ENCODE data around the gene SH3PXD2A.

SH3PXD2A gene

DNA sequence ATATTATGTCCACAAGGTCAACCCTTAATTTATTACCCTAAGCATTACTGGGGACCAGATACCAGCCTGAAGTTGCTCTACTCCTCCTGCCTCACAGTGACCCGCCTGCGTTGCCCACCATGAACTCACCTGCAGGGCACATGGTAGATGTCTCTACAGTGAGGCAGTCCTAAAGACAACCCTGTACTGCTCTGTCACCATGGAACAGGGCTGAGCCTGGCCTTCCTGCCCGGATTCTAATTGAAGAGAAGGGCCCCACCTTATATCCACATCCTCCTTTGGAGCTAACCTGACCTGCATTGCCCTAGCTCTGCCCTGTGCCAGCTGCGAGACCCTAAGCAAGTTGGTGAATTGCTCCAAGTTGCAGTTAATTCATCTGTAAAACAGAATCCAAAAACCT lies 4.1 kb downstream of the SH3PXD2A start:
- TF ChIP-seq SALL2 (tag by site-specific recombination; IDR thresholded peaks at IDR 0.05; ENCODE audit: borderline replicate concordance): no peak
- TF ChIP-seq ZNF23 (tag by site-specific recombination; IDR thresholded peaks at IDR 0.05; ENCODE audit: borderline replicate concordance): no peak
- TF ChIP-seq SCRT1 (tag by site-specific recombination; IDR thresholded peaks at IDR 0.05; ENCODE audit: borderline replicate concordance): no peak
- no peak overlapping the region for H3K27ac ChIP-seq (ENCODE audit: extremely low read depth, low read depth, low read length)
- peaks cover 4% of the 10 kb centered on the region; the same call in 1 of the 2 replicates for H3K4me1 ChIP-seq (ENCODE audit: control insufficient read depth, insufficient read depth, low read length)
- no peak overlapping the region for H3K4me3 ChIP-seq (ENCODE audit: low read depth, low read length)
- CTCF ChIA-PET: interaction anchor here (0.9 to 8.2 kb wide), 3 partner anchors 9 to 140 kb away, joined by 3 to 90 read pairs (median 8); no protein-coding TSS in a partner anchor
- H3K9me3 ChIP-seq (ENCODE audit: control insufficient read depth, insufficient read depth, low read depth, low read length): no peaks in the 10 kb centered on the region
- H3K36me3 ChIP-seq (ENCODE audit: control insufficient read depth in 2 of 2, insufficient read depth in 1 of 2, low read length in 2 of 2): peaks cover 0 to 2% of the 10 kb centered on the region in 2 experiments; a peak in 1 of 3 replicates
- POLR2A ChIA-PET: interaction anchor here (0.9 kb wide), 1 partner anchor 28 kb away, joined by 7 read pairs; no protein-coding TSS in a partner anchor

GRCh38 chr10:103850572-103850895 lies 4.8 kb downstream of the SH3PXD2A start:
- H3K4me3 ChIP-seq (ENCODE audit: low read depth, low read length): no peak overlapping the region
- H3K4me1 ChIP-seq (ENCODE audit: control insufficient read depth, insufficient read depth, low read length): peaks cover 4% of the 10 kb centered on the region; the same call in 1 of the 2 replicates
- peaks cover 0 to 2% of the 10 kb centered on the region in 2 experiments; a peak in 1 of 3 replicates for H3K36me3 ChIP-seq (ENCODE audit: control insufficient read depth in 2 of 2, insufficient read depth in 1 of 2, low read length in 2 of 2)
- H3K27ac ChIP-seq (ENCODE audit: extremely low read depth, low read depth, low read length): no peak overlapping the region
- CTCF ChIA-PET: interaction anchor here (1.9 kb wide), 1 partner anchor 8 kb away, joined by 8 read pairs; no protein-coding TSS in a partner anchor
- H3K9me3 ChIP-seq (ENCODE audit: control insufficient read depth, insufficient read depth, low read depth, low read length): no peaks in the 10 kb centered on the region
- TF ChIP-seq ZFHX2 (tag by site-specific recombination; conservative IDR thresholded peaks at IDR 0.05) (no peak), ZNF24 (tag by site-specific recombination; IDR thresholded peaks at IDR 0.05) (no peak)
- POLR2A ChIA-PET: no interaction called here

DNA sequence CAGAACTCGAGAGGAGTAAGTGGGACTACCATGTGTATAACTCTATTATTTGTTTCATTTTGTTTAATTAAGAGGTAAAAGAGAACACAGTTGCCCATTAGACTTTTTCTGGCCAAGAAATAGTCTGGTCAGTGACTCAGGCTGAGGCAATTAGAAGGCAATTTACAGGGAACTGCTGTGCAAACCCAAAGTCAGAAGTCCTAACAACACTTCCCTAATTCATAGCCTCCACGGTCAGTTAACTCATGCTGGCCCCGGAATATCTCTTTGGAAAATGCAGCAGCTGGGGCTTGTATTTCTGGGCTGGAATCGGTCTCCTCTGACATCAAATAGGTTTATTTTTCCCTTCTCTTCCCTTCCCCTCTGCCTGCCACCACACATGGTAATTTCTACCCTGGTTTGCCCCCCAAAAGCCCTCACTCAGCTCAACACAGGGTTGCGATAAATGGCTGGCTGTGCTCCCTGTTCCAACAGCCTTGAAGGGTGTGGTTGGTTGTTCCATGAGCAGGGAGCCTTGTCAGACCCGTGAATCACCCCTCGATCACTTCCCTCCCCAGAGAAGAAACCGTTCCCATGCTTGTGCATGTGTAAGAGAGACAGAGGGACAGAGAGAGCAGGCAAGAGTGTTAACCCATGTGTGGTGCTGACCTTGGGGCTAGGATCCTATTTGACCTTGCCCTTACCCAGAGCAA lies 5.3 kb downstream of the SH3PXD2A start:
- no peak overlapping the region for H3K27ac ChIP-seq (ENCODE audit: extremely low read depth, low read depth, low read length)
- no peak overlapping the region for H3K4me3 ChIP-seq (ENCODE audit: low read depth, low read length)
- H3K4me1 ChIP-seq (ENCODE audit: control insufficient read depth, insufficient read depth, low read length): peaks cover 4% of the 10 kb centered on the region; the same call in 1 of the 2 replicates
- ChIA-PET POLR2A (no interaction called here), CTCF (interaction anchor here (0.6 to 1.9 kb wide), 2 partner anchors 7 to 442 kb away, joined by 3 to 8 read pairs; no protein-coding TSS in a partner anchor)
- H3K36me3 ChIP-seq (ENCODE audit: control insufficient read depth in 2 of 2, insufficient read depth in 1 of 2, low read length in 2 of 2): peaks cover 0 to 2% of the 10 kb centered on the region in 2 experiments; a peak in 1 of 3 replicates
- H3K9me3 ChIP-seq (ENCODE audit: control insufficient read depth, insufficient read depth, low read depth, low read length): no peaks in the 10 kb centered on the region
- TF ChIP-seq ZNF280D (tag by site-specific recombination; IDR thresholded peaks at IDR 0.05): no peak
- no peak for TF ChIP-seq KLF7 (tag by site-specific recombination; IDR thresholded peaks at IDR 0.05; ENCODE audit: borderline replicate concordance)
- no peak for TF ChIP-seq HOXA7 (CRISPR knock-in tag; IDR thresholded peaks at IDR 0.05; ENCODE audit: borderline replicate concordance)
- TF ChIP-seq ZNF529 (tag by site-specific recombination; IDR thresholded peaks at IDR 0.05; ENCODE audit: insufficient replicate concordance): no peak
- no peak for TF ChIP-seq ZNF324 (tag by site-specific recombination; IDR thresholded peaks at IDR 0.05)
- TF ChIP-seq ZNF10 (tag by site-specific recombination; IDR thresholded peaks at IDR 0.05): no peak
- TF ChIP-seq ZSCAN16 (tag by site-specific recombination; IDR thresholded peaks at IDR 0.05): no peak
- no peak for TF ChIP-seq ZBTB6 (tag by site-specific recombination; IDR thresholded peaks at IDR 0.05)
- TF ChIP-seq ZBTB1 (tag by site-specific recombination; IDR thresholded peaks at IDR 0.05): no peak
- TF ChIP-seq, protein P1, sequence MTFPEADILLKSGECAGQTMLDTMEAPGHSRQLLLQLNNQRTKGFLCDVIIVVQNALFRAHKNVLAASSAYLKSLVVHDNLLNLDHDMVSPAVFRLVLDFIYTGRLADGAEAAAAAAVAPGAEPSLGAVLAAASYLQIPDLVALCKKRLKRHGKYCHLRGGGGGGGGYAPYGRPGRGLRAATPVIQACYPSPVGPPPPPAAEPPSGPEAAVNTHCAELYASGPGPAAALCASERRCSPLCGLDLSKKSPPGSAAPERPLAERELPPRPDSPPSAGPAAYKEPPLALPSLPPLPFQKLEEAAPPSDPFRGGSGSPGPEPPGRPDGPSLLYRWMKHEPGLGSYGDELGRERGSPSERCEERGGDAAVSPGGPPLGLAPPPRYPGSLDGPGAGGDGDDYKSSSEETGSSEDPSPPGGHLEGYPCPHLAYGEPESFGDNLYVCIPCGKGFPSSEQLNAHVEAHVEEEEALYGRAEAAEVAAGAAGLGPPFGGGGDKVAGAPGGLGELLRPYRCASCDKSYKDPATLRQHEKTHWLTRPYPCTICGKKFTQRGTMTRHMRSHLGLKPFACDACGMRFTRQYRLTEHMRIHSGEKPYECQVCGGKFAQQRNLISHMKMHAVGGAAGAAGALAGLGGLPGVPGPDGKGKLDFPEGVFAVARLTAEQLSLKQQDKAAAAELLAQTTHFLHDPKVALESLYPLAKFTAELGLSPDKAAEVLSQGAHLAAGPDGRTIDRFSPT (tag by site-specific recombination; IDR thresholded peaks at IDR 0.05): no peak
- TF ChIP-seq ZNF514 (tag by site-specific recombination; IDR thresholded peaks at IDR 0.05): no peak
- no peak for TF ChIP-seq YY2 (tag by site-specific recombination; IDR thresholded peaks at IDR 0.05)
- no peak for TF ChIP-seq ZNF560 (tag by site-specific recombination; IDR thresholded peaks at IDR 0.05; ENCODE audit: borderline replicate concordance)
- TF ChIP-seq, protein P2, sequence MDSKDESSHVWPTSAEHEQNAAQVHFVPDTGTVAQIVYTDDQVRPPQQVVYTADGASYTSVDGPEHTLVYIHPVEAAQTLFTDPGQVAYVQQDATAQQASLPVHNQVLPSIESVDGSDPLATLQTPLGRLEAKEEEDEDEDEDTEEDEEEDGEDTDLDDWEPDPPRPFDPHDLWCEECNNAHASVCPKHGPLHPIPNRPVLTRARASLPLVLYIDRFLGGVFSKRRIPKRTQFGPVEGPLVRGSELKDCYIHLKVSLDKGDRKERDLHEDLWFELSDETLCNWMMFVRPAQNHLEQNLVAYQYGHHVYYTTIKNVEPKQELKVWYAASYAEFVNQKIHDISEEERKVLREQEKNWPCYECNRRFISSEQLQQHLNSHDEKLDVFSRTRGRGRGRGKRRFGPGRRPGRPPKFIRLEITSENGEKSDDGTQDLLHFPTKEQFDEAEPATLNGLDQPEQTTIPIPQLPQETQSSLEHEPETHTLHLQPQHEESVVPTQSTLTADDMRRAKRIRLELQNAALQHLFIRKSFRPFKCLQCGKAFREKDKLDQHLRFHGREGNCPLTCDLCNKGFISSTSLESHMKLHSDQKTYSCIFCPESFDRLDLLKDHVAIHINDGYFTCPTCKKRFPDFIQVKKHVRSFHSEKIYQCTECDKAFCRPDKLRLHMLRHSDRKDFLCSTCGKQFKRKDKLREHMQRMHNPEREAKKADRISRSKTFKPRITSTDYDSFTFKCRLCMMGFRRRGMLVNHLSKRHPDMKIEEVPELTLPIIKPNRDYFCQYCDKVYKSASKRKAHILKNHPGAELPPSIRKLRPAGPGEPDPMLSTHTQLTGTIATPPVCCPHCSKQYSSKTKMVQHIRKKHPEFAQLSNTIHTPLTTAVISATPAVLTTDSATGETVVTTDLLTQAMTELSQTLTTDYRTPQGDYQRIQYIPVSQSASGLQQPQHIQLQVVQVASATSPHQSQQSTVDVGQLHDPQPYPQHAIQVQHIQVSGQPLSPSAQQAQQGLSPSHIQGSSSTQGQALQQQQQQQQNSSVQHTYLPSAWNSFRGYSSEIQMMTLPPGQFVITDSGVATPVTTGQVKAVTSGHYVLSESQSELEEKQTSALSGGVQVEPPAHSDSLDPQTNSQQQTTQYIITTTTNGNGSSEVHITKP (tag by site-specific recombination; IDR thresholded peaks at IDR 0.05): no peak
